ENCODE measurements around the gene B4GAT1.
"Not testable (repeated sequence)": the region's sequence is repeated elsewhere in the genome, so short reads cannot be mapped to it uniquely, and the experiment has no call there.

DNA sequence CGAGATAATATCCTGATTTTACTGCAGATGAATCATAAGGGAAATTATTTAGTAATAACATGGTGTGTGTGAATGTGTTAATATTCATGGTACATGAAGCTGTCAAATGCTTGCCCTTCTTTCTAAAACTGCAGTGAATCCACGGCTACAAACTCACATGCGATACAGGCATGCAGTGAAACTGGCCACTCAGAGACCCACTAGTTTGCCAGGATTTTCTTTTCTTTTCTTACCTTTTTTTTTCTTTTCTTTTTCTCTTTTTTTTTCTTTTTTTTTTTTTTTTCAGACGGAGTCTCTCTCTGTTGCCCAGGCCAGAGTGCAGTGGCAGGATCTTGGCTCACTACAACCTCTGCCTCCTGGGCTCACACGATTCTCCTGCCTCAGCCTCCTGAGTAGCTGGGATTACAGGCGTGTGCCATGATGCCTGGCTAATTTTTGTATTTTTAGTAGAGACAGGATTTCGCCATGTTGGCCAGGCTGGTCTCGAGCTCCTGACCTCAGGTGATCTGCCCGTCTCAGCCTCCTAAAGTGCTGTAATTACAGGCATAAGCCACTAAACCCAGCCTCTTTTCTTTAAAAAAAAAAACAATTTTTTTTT, 26.4 kb upstream of the B4GAT1 start:
- TF ChIP-seq, protein P1, sequence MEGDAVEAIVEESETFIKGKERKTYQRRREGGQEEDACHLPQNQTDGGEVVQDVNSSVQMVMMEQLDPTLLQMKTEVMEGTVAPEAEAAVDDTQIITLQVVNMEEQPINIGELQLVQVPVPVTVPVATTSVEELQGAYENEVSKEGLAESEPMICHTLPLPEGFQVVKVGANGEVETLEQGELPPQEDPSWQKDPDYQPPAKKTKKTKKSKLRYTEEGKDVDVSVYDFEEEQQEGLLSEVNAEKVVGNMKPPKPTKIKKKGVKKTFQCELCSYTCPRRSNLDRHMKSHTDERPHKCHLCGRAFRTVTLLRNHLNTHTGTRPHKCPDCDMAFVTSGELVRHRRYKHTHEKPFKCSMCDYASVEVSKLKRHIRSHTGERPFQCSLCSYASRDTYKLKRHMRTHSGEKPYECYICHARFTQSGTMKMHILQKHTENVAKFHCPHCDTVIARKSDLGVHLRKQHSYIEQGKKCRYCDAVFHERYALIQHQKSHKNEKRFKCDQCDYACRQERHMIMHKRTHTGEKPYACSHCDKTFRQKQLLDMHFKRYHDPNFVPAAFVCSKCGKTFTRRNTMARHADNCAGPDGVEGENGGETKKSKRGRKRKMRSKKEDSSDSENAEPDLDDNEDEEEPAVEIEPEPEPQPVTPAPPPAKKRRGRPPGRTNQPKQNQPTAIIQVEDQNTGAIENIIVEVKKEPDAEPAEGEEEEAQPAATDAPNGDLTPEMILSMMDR (IDR thresholded peaks at IDR 0.05 in 2 of 3, conservative IDR thresholded peaks at IDR 0.05 in 1 of 3; ENCODE audit: borderline replicate concordance in 1 of 3, insufficient read depth in 1 of 3, low read depth in 2 of 3, low read length in 2 of 3) = not testable (repeated sequence)
- not testable (repeated sequence) for TF ChIP-seq CEBPB (IDR thresholded peaks at IDR 0.05; ENCODE audit: low read depth); FOSL1 (IDR thresholded peaks at IDR 0.05; ENCODE audit: low read depth); EZH2 (IDR thresholded peaks at IDR 0.05); POLR2AphosphoS5 (IDR thresholded peaks at IDR 0.05; ENCODE audit: low read depth, low read length); CBX3 (IDR thresholded peaks at IDR 0.05; ENCODE audit: low read depth); JUND (IDR thresholded peaks at IDR 0.05); ZNF274 (IDR thresholded peaks at IDR 0.05; ENCODE audit: low read depth, low read length); SP1 (IDR thresholded peaks at IDR 0.05; ENCODE audit: low read depth); YY1 (IDR thresholded peaks at IDR 0.05; ENCODE audit: extremely low read depth, insufficient replicate concordance, low read depth, low read length); EGR1 (IDR thresholded peaks at IDR 0.05; ENCODE audit: low read depth)
- TF ChIP-seq, protein P2, sequence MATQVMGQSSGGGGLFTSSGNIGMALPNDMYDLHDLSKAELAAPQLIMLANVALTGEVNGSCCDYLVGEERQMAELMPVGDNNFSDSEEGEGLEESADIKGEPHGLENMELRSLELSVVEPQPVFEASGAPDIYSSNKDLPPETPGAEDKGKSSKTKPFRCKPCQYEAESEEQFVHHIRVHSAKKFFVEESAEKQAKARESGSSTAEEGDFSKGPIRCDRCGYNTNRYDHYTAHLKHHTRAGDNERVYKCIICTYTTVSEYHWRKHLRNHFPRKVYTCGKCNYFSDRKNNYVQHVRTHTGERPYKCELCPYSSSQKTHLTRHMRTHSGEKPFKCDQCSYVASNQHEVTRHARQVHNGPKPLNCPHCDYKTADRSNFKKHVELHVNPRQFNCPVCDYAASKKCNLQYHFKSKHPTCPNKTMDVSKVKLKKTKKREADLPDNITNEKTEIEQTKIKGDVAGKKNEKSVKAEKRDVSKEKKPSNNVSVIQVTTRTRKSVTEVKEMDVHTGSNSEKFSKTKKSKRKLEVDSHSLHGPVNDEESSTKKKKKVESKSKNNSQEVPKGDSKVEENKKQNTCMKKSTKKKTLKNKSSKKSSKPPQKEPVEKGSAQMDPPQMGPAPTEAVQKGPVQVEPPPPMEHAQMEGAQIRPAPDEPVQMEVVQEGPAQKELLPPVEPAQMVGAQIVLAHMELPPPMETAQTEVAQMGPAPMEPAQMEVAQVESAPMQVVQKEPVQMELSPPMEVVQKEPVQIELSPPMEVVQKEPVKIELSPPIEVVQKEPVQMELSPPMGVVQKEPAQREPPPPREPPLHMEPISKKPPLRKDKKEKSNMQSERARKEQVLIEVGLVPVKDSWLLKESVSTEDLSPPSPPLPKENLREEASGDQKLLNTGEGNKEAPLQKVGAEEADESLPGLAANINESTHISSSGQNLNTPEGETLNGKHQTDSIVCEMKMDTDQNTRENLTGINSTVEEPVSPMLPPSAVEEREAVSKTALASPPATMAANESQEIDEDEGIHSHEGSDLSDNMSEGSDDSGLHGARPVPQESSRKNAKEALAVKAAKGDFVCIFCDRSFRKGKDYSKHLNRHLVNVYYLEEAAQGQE (IDR thresholded peaks at IDR 0.05; ENCODE audit: low read depth) = not testable (repeated sequence)
- TF ChIP-seq, protein P3, sequence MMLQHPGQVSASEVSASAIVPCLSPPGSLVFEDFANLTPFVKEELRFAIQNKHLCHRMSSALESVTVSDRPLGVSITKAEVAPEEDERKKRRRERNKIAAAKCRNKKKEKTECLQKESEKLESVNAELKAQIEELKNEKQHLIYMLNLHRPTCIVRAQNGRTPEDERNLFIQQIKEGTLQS (IDR thresholded peaks at IDR 0.05) = not testable (repeated sequence)
- TF ChIP-seq, protein P4, sequence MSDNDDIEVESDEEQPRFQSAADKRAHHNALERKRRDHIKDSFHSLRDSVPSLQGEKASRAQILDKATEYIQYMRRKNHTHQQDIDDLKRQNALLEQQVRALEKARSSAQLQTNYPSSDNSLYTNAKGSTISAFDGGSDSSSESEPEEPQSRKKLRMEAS (IDR thresholded peaks at IDR 0.05) = not testable (repeated sequence)
